Glutamatergic neuron (in vitro differentiated cells): ENCODE measurements around the gene RGL3. TPM values are rescaled to one million over a fixed set of nuclear protein-coding genes. Genes with fewer than 3 reads are reported as not detected.

Source experiments
- DNase-seq: peaks from one replicate; pipeline ENCODE4 v3.0.0; 2022
- H3K27ac Mint-ChIP-seq: one replicate; pipeline ENCODE4 v1.8.0; 2020; ENCODE audit warnings: mild to moderate bottlenecking, mixed read lengths, inconsistent platforms; ENCODE audit not compliant: unreplicated experiment
- H3K27me3 Mint-ChIP-seq: one replicate; pipeline ENCODE4 v1.8.0; 2020; ENCODE audit warnings: mild to moderate bottlenecking, moderate library complexity, mixed read lengths, inconsistent platforms; ENCODE audit not compliant: unreplicated experiment
- H3K36me3 Mint-ChIP-seq: one replicate; pipeline ENCODE4 v1.8.0; 2020; ENCODE audit warnings: mild to moderate bottlenecking, mixed read lengths, inconsistent platforms; ENCODE audit not compliant: unreplicated experiment
- H3K4me1 Mint-ChIP-seq: one replicate; pipeline ENCODE4 v1.8.0; 2020; ENCODE audit warnings: mild to moderate bottlenecking, low read depth, mixed read lengths, inconsistent platforms; ENCODE audit not compliant: unreplicated experiment
- H3K4me3 Mint-ChIP-seq: one replicate; pipeline ENCODE4 v1.8.0; 2020; ENCODE audit warnings: mild to moderate bottlenecking, mixed read lengths, inconsistent platforms; ENCODE audit not compliant: unreplicated experiment
- H3K9me3 Mint-ChIP-seq: one replicate; pipeline ENCODE4 v1.8.0; 2020; ENCODE audit warnings: mild to moderate bottlenecking, moderate library complexity, mixed read lengths, inconsistent platforms; ENCODE audit not compliant: unreplicated experiment
- CTCF ChIP-seq: fragments of 200-600 bp; sonication (generic); IDR thresholded peaks from one replicate; pipeline ENCODE4 v1.5.0; 2021; ENCODE audit not compliant: partially characterized antibody, unreplicated experiment
- total RNA-seq: library from RNA; stranded (reverse); fragmentation: NEBNext Ultra II Directional; extraction: Animal tissue kit (Norgen Biotek cat#: 25700); gene quantifications from one replicate; pipeline ENCODE4 v1.2.1, GENCODE V29; 2021; ENCODE audit not compliant: unreplicated experiment

Gene RGL3
- total RNA-seq, 1 donor from 2014 or later, result 0.66 TPM

- peaks cover 12% of the 10 kb centered on the region for H3K4me1 Mint-ChIP-seq
- H3K9me3 Mint-ChIP-seq, result peaks cover 5% of the 10 kb centered on the region
- H3K27ac Mint-ChIP-seq, result no peak overlapping the region
- no peak overlapping the region for H3K4me3 Mint-ChIP-seq
- no peak for TF ChIP-seq CTCF
- peaks cover 12% of the 10 kb centered on the region for H3K27me3 Mint-ChIP-seq
- DNase-seq, result peak; percentile 86
- no peaks in the 10 kb centered on the region for H3K36me3 Mint-ChIP-seq
Observed at GRCh38 chr19:11373166-11373884, 45.8 kb downstream of the RGL3 start.

DNA sequence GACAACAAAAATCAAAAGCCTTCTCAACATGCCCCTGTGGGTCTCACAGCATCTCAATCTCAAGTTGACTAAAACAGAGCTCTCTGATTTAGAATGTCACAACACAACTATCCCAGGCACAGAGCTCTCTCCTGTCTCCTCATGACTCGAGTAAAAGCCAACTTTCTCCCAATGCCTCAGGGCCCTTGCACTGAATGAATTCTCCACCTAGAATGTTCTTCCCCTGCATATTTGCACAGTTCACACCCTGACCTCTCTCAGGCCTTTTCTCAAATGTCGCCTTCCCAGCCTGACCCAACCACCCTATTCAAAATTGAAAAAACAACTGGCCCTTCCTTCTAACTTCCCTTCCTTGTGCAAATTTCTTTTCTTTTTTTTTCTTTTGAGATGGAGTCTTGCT, 48.4 kb downstream of the RGL3 start:
- H3K9me3 Mint-ChIP-seq, result peaks cover 3% of the 10 kb centered on the region
- H3K36me3 Mint-ChIP-seq, result no peaks in the 10 kb centered on the region
- no peak for TF ChIP-seq CTCF
- no peak overlapping the region for H3K4me3 Mint-ChIP-seq
- peaks cover 6% of the 10 kb centered on the region for H3K27me3 Mint-ChIP-seq
- peaks cover 12% of the 10 kb centered on the region for H3K4me1 Mint-ChIP-seq
- no peak for DNase-seq
- no peak overlapping the region for H3K27ac Mint-ChIP-seq

GRCh38 chr19:11367528-11367927, 51.6 kb downstream of the RGL3 start:
- peaks cover 11% of the 10 kb centered on the region for H3K27me3 Mint-ChIP-seq
- H3K4me3 Mint-ChIP-seq, result no peak overlapping the region
- no peak for DNase-seq
- H3K9me3 Mint-ChIP-seq, result peaks cover 3% of the 10 kb centered on the region
- TF ChIP-seq CTCF, result no peak
- H3K36me3 Mint-ChIP-seq, result no peaks in the 10 kb centered on the region
- no peak overlapping the region for H3K27ac Mint-ChIP-seq
- H3K4me1 Mint-ChIP-seq, result peaks cover 12% of the 10 kb centered on the region

DNA sequence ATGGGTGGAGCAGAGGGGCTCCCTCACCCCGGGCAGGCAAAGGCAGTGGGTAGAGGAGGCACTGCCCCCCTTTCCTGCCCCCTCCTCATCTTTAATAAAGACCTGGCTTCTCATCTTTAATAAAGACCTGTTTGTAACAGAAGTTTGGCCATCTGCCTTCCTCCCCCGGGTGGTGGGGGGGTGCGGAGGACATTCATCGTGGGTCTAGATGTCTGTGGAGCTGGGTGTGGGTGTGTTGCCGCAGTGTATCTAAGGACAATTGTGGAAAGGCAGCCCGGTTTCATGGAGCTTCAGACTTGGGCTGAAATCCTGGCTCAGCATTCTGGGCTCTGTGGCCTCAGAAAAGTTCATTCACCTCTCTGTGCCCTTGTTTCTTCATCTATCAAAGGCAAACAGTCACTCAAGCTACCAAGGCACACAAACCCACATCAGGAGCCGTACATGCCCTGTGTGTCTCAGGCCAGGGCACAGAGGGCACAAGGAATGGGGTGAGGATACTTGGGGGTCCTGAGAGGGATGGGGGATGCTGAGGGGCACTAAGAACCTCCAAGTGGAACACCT, 53.5 kb downstream of the RGL3 start:
- peak overlapping the region; percentile 30 for H3K4me3 Mint-ChIP-seq
- no peak for DNase-seq
- peak overlapping the region; percentile 66 for H3K27ac Mint-ChIP-seq
- peaks cover 6% of the 10 kb centered on the region for H3K27me3 Mint-ChIP-seq
- TF ChIP-seq CTCF, result no peak
- no peaks in the 10 kb centered on the region for H3K36me3 Mint-ChIP-seq
- peaks cover 18% of the 10 kb centered on the region for H3K4me1 Mint-ChIP-seq
- peaks cover 8% of the 10 kb centered on the region for H3K9me3 Mint-ChIP-seq

- no peak for DNase-seq
- no peaks in the 10 kb centered on the region for H3K36me3 Mint-ChIP-seq
- peaks cover 6% of the 10 kb centered on the region for H3K27me3 Mint-ChIP-seq
- H3K4me3 Mint-ChIP-seq, result no peak overlapping the region
- no peak for TF ChIP-seq CTCF
- no peak overlapping the region for H3K27ac Mint-ChIP-seq
- H3K9me3 Mint-ChIP-seq, result peaks cover 8% of the 10 kb centered on the region
- H3K4me1 Mint-ChIP-seq, result peaks cover 18% of the 10 kb centered on the region
Observed at GRCh38 chr19:11364935-11365334, 54.2 kb downstream of the RGL3 start.
